ENCODE measurements around the gene STPG1. TPM values are rescaled to one million over a fixed set of nuclear protein-coding genes. Genes with fewer than 3 reads are reported as not detected.

STPG1 gene
- total and polyA plus RNA-seq, 9 of the 15 experiments (the other 6 are each of a cell fraction or from before 2014, with no cell fraction given), result 5.0 to 11.9 (median 8.3) TPM

DNA sequence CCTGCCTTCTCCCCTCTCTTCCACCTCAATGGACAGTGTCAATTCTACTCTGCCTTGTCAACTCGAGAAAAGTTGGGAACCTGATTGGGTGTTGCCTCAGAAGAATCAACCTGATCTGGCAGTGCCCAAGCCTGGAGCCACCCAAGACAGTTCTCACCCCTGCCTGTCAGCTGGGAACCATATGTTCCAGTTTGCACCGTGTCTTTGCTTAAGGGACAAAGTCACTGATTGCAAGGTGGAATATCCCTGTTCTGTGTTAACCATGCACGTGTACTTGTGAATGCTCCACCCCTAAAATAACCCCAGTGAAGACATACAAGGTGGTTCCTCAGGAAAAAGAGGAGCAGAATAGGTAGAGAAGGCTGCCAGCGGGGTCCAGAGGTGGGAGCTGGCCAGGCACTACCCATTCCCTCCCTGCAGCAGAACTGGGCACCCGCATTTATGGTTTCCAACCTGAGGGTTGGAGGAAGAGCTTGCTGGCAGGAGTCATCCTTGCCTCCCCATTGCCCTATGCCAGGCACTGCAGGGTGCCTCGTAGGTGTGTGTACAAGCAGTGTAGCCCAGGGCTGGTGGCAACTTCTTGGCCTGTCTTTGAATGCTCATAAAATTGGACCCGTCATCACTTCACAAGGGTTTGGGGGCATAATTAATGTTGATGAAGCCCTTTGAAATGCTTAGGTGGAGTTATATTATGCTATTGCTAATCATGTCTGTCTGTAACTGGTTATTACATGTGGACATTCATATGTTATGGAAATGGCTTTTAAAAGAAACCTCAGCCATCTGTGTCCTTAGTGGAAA, 13.4 kb upstream of the STPG1 start:
- Histone ChIP-seq H3K4me1 (replicated peaks in 1 of 2; ENCODE audit: control insufficient read depth in 2 of 2, insufficient read depth in 2 of 2, low read length in 2 of 2) (peaks cover 3 to 4% of the 10 kb centered on the region in 2 experiments; a peak in 2 of 5 replicates), H3K4me3 (no peak overlapping the region), H3K4me2 (ENCODE audit: insufficient read depth, low read length) (no peak overlapping the region), H3K27ac (ENCODE audit: extremely low read depth, low read depth, low read length) (no peak overlapping the region), H3K36me3 (ENCODE audit: control insufficient read depth, insufficient read depth, low read length) (peaks cover 18% of the 10 kb centered on the region; the same call in 2 of the 3 replicates), H3K9me1 (ENCODE audit: control insufficient read depth, insufficient read depth, low read length) (no peaks in the 10 kb centered on the region), H3K27me3 (ENCODE audit: control insufficient read depth in 2 of 2, insufficient read depth in 2 of 2, low read length in 2 of 2) (no peaks in the 10 kb centered on the region), H4K20me1 (replicated peaks; ENCODE audit: control insufficient read depth, insufficient read depth, low read length) (0 out of 2 replicates have a peak, but pooled peaks cover 5% of the 10 kb centered on the region), H3K9me3 (replicated peaks; ENCODE audit: control insufficient read depth, insufficient read depth, low read depth, low read length) (no peaks in the 10 kb centered on the region), H3K79me2 (ENCODE audit: control insufficient read depth, insufficient read depth, low read length) (no peaks in the 10 kb centered on the region), H2AFZ (ENCODE audit: low read depth, low read length) (no peak overlapping the region), H3K9ac (ENCODE audit: insufficient read depth in 1 of 2, low read depth in 2 of 2, low read length in 2 of 2) (0 out of 4 replicates have a peak overlapping the region, but pooled peaks of 1 of the 2 experiments have one; percentile 49)
- no peak for TF ChIP-seq HDAC1 (IDR thresholded peaks at IDR 0.05)
- no peak for TF ChIP-seq ETV1 (tag; conservative IDR thresholded peaks at IDR 0.05; ENCODE audit: low read depth)
- TF ChIP-seq HEY1 (CRISPR knock-in tag; IDR thresholded peaks at IDR 0.05; ENCODE audit: borderline replicate concordance), result no peak
- TF ChIP-seq, protein P1, sequence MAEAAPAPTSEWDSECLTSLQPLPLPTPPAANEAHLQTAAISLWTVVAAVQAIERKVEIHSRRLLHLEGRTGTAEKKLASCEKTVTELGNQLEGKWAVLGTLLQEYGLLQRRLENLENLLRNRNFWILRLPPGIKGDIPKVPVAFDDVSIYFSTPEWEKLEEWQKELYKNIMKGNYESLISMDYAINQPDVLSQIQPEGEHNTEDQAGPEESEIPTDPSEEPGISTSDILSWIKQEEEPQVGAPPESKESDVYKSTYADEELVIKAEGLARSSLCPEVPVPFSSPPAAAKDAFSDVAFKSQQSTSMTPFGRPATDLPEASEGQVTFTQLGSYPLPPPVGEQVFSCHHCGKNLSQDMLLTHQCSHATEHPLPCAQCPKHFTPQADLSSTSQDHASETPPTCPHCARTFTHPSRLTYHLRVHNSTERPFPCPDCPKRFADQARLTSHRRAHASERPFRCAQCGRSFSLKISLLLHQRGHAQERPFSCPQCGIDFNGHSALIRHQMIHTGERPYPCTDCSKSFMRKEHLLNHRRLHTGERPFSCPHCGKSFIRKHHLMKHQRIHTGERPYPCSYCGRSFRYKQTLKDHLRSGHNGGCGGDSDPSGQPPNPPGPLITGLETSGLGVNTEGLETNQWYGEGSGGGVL (CRISPR knock-in tag; IDR thresholded peaks at IDR 0.05), result no peak
- TF ChIP-seq FOXA1 (IDR thresholded peaks at IDR 0.05; ENCODE audit: borderline replicate concordance), result no peak
- no TSS peak for BruUV-seq (replicated peaks)
- DNase-seq (ENCODE audit: extremely low read depth in 1 of 4, low spot score in 3 of 4), result no peak
- no peak for FAIRE-seq
- POLR2A ChIA-PET, result interaction anchor here (0.7 to 1.3 kb wide), 3 partner anchors 12 to 33 kb away, joined by 3 to 5 read pairs (median 3); no protein-coding TSS in a partner anchor
- no peak for ATAC-seq
- intact Hi-C loops (cut with micrococcal nuclease), result no loop called here
- WGBS (ENCODE audit: insufficient coverage, low coverage, missing lambda C conversion rate), result 67% methylated on average over 7 of the region's 7 CpGs
- in situ Hi-C loops (cut with MboI), result no loop called here
- CTCF ChIA-PET (ENCODE audit: low intra/inter-chr PET ratio), result no interaction called here
